Measurements from ENCODE around the gene CDH4. TPM values are rescaled to one million over a fixed set of nuclear protein-coding genes. Genes with fewer than 3 reads are reported as not detected.

CDH4 gene
- total and polyA plus RNA-seq, 8 donors, result under 0.01 to 2.2 (median 0.11) TPM; not detected in 2

DNA sequence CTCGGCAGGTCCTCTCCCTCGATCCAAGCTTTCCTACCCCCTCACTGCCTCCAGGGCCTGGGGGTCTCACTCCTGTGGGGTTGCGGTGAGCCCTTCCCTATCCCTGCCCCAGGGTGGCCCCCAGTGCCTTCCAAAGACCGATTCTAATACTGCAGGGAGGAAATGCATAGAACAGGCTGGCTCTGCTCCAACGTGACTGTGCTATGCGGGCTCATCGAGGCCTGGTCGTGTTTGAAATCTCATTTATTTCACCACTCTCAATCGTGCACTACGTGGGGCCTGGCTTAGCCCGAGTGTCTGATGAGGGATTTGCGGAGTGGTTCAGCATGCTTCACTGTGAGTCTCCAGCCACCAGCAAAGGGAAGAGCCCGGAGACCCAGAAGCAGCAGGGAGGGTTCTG, 60.9 kb downstream of the CDH4 start:
- intact Hi-C loops (cut with DNase I; ENCODE audit: low total_unique reads), result no loop called here

DNA sequence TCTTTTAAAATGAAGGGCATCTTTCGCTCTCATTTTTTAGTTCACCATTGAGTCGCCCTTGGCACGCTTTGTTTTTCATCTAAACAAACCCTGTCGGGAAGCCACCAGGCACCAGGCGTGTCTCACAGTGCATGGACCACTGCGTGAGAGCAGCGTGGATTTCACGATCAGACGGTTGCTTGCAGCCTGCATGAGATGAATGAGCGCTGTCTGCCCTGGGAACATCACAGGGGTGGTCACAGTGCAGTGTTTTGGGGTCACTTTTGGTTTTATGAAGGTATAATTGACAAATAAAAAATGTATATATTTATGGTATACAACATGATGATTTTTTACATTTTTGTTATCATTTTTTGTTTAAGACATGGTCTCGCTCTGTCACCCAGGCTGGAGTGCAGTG, 61.3 kb downstream of the CDH4 start:
- H3K27ac ChIP-seq, result no peak overlapping the region
- no peaks in the 10 kb centered on the region for H3K9me3 ChIP-seq
- no peaks in the 10 kb centered on the region for H3K36me3 ChIP-seq
- intact Hi-C loops (cut with DNase I; ENCODE audit: low total_unique reads), result no loop called here
- H3K4me3 ChIP-seq, result no peak overlapping the region
- peaks cover 0 to 61% (median 0%) of the 10 kb centered on the region in 3 donors for H3K27me3 ChIP-seq
- 75 to 87% (median 85%) methylated on average over 11 of the region's 11 CpGs for WGBS, 5 donors
- no peak for DNase-seq
- H3K4me1 ChIP-seq, result no peaks in the 10 kb centered on the region
- TF ChIP-seq POLR2A (IDR thresholded peaks at IDR 0.05), result no peak
- TF ChIP-seq EP300 (IDR thresholded peaks at IDR 0.05), result no peak
- no peak for TF ChIP-seq POLR2AphosphoS5 (IDR thresholded peaks at IDR 0.05)
- TF ChIP-seq, protein P1, sequence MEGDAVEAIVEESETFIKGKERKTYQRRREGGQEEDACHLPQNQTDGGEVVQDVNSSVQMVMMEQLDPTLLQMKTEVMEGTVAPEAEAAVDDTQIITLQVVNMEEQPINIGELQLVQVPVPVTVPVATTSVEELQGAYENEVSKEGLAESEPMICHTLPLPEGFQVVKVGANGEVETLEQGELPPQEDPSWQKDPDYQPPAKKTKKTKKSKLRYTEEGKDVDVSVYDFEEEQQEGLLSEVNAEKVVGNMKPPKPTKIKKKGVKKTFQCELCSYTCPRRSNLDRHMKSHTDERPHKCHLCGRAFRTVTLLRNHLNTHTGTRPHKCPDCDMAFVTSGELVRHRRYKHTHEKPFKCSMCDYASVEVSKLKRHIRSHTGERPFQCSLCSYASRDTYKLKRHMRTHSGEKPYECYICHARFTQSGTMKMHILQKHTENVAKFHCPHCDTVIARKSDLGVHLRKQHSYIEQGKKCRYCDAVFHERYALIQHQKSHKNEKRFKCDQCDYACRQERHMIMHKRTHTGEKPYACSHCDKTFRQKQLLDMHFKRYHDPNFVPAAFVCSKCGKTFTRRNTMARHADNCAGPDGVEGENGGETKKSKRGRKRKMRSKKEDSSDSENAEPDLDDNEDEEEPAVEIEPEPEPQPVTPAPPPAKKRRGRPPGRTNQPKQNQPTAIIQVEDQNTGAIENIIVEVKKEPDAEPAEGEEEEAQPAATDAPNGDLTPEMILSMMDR (IDR thresholded peaks at IDR 0.05), result no peak

More for the DNA sequence above, 60.9 kb downstream of the CDH4 start:
- Histone ChIP-seq H3K36me3 (no peaks in the 10 kb centered on the region), H3K27ac (no peak overlapping the region), H3K4me3 (no peak overlapping the region), H3K4me1 (no peaks in the 10 kb centered on the region), H3K9me3 (no peaks in the 10 kb centered on the region), H3K27me3 (peaks cover 0 to 56% (median 0%) of the 10 kb centered on the region in 3 donors)
- DNase-seq, result no peak
- TF ChIP-seq POLR2AphosphoS5 (IDR thresholded peaks at IDR 0.05) (no peak), POLR2A (IDR thresholded peaks at IDR 0.05) (no peak), EP300 (IDR thresholded peaks at IDR 0.05) (no peak)
- TF ChIP-seq, protein P1 (IDR thresholded peaks at IDR 0.05), result no peak
- WGBS, 5 donors, result 56 to 73% (median 67%) methylated on average over 13 of the region's 13 CpGs

DNA sequence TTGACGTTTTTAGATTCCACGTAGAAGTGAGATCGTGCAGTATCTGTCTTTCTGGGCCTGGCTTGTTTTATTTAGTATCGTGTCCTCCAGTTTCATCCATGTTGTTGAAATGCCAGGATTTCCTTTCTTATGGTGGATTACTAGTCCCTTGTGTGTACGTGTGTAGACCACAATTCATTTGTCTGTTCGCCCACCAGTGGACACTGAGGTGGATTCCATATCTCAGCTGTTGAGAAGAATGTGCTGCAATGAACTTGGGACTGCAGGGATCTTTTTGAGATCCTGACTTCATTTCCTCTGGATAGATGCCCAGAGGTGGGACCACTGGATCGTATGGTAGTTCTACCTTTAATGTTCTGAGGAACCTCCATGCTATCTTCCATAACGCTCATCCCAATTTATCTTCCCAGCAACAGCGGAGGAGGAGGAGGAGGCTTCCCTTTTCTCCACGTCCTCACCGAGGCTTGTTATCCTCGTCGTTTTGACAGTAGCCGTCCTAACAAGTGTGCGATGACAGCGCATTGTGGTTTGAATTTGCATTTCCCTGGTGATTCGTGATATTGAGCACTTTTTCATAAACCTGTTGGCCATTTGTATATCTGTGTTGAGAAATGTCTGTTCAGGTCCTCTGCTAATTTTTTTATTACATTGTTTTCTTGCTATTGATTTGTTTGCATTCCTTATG, 62.4 kb downstream of the CDH4 start:
- 76 to 81% (median 79%) methylated on average over 17 of the region's 17 CpGs for WGBS, 5 donors
- no peak overlapping the region for H3K27ac ChIP-seq
- intact Hi-C loops (cut with DNase I; ENCODE audit: low total_unique reads), result no loop called here
- H3K4me1 ChIP-seq, result no peaks in the 10 kb centered on the region
- H3K4me3 ChIP-seq, result no peak overlapping the region
- peaks cover 0 to 63% (median 0%) of the 10 kb centered on the region in 3 donors for H3K27me3 ChIP-seq
- no peaks in the 10 kb centered on the region for H3K9me3 ChIP-seq
- TF ChIP-seq POLR2A (IDR thresholded peaks at IDR 0.05), result no peak
- no peak for TF ChIP-seq POLR2AphosphoS5 (IDR thresholded peaks at IDR 0.05)
- no peak for TF ChIP-seq EP300 (IDR thresholded peaks at IDR 0.05)
- TF ChIP-seq, protein P1 (IDR thresholded peaks at IDR 0.05), result no peak
- DNase-seq, result no peak
- no peaks in the 10 kb centered on the region for H3K36me3 ChIP-seq

DNA sequence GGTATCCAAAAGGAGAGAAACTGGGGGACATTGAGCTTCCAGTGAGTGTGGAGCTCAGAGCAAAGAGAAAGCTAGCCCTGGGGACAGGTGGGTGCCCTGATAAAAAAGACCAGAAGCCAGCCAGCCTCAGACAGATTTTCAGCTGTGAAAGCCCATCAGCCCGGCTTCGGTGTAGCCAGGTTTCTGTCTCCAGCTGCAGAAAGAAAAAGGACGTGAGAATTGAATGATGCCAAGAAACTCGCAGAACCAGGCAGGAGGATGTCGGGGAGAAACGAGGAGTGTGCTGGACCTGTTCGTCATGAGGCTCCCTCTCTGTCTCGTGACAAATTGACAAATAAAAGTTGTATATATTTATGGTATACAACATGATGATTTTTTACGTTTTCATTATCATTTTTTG, 63.3 kb downstream of the CDH4 start:
- intact Hi-C loops (cut with DNase I; ENCODE audit: low total_unique reads), result no loop called here
- Histone ChIP-seq H3K27me3 (peaks cover 0 to 57% (median 0%) of the 10 kb centered on the region in 3 donors), H3K9me3 (no peaks in the 10 kb centered on the region), H3K27ac (no peak overlapping the region), H3K4me3 (no peak overlapping the region), H3K36me3 (no peaks in the 10 kb centered on the region), H3K4me1 (no peaks in the 10 kb centered on the region)
- WGBS, 5 donors, result 68 to 79% (median 75%) methylated on average over 9 of the region's 9 CpGs
- no peak for DNase-seq
- TF ChIP-seq, protein P1 (IDR thresholded peaks at IDR 0.05), result no peak
- no peak for TF ChIP-seq EP300 (IDR thresholded peaks at IDR 0.05)
- no peak for TF ChIP-seq POLR2A (IDR thresholded peaks at IDR 0.05)
- TF ChIP-seq POLR2AphosphoS5 (IDR thresholded peaks at IDR 0.05), result no peak
